SKM-1 treated with dmso at 0.1 percent for 144 hours (cell line): Measurements from ENCODE around the gene NECAB2.

Experiments
- DNase-seq: peaks from one replicate; lab custom pipeline; 2025; ENCODE audit not compliant: unreplicated experiment; lab: John Stamatoyannopoulos, UW

Gene NECAB2

DNA sequence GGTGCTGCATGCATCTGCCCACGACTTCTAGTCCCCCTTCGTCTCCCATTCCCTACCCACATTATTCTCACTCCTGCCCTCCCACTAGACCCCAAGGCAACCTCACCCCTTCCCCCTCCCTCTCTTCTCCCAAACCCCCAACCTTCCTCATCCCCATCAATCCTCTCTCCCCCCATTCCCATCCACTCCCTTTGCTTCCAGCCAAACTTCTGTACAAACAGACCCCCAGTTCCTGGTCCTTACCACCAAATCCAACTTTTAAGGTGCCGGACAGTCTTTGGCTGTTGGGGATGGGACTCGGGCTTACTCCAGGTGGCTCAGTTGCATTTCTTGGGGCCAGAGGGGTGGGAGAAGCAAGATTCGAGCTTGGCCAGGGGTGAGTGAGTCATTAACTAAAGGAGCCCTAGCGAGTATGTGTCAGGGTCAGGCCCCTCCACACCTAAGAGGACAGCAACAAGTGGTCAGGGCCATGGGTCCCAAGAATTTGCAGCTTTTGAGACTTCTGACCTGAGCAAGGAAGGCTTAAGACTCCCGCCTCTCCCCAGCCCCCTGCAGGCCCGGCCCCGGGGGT, 74.3 kb downstream of the NECAB2 start, which contains the start of gene SLC38A8:
SLC38A8 (minus strand) TSS at position 488 of the 571 bp plus-strand sequence. CDS start 638 bp downstream, outside the sequence.
- DNase-seq = no peak

DNA sequence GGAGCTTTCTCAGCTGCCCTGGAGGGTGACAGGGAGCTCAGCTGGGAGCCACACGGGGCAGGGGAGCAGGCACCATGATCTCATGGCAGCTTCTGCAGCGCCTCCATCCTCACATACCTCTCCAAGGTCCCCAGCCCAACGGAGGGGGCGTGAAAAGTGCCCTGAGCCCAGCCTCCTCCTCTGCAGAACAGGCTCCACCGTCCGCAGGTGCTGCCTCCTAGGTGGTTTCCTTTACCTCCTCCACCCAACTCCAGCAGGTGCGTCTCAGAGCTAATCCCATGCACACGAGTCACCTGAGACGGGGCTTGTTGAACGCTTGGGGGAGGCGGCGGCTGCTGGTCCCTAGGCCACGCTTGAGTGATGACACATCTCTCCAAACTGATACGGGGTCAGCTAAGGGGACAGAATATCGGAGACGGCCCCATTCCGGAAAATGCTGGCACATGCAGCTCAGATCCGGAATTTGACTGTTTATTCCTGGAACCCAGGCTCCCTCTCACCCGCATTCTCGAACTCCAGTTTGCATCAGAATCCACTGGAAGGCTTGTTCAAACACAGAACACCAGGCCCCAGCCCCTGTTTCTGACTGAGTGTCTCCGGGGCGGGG, 74.9 kb downstream of the NECAB2 start:
- no peak for DNase-seq

DNA sequence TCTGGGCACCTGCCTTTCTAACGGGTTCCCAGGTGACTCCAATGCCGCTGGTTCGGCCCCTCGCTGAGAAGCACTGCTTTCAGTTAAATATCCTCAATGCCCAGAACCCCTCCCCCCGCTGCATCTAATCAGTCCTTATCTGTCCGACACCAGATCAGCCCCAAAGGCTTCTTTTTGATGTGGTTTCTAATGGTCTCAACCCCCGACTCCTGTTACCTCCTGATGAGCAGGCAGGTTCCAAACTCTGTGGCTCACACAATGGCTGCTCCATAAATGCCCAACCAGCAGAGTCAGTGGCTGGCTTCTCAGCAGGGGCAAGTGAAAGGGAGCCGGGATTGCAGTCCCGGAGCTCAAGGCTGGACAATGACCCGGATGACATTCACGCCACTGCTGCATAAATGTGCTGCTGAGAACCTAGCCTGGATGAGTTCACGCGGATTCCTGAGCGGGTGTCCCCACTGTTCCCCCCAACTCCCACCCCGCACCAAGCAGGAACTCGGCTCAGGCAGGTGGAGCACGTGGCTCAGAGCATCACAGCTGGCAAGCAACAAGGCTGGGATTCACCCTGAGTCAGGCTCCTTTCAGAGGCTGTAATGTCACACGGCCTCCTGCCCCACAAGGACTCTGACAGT, 75.6 kb downstream of the NECAB2 start:
- DNase-seq = no peak

DNA sequence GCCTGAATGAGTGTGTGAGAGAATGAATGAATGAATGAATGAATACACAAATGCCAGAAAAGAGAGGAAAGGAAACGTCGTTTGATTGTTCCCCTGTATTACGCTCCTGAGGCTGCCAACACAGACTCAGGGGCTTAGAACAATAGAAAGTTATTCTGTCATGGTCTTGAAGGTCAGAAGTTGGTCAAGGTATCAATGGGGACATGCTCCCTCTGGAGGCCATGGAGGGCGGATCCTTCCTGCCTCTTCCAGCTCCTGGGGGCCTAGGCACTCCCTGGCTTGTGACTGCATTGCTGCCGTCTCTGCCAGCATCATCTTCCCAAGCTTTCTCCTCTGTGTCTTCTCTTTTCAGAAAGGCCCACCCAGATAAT, 76.1 kb downstream of the NECAB2 start:
- peak; percentile 14 for DNase-seq

DNA sequence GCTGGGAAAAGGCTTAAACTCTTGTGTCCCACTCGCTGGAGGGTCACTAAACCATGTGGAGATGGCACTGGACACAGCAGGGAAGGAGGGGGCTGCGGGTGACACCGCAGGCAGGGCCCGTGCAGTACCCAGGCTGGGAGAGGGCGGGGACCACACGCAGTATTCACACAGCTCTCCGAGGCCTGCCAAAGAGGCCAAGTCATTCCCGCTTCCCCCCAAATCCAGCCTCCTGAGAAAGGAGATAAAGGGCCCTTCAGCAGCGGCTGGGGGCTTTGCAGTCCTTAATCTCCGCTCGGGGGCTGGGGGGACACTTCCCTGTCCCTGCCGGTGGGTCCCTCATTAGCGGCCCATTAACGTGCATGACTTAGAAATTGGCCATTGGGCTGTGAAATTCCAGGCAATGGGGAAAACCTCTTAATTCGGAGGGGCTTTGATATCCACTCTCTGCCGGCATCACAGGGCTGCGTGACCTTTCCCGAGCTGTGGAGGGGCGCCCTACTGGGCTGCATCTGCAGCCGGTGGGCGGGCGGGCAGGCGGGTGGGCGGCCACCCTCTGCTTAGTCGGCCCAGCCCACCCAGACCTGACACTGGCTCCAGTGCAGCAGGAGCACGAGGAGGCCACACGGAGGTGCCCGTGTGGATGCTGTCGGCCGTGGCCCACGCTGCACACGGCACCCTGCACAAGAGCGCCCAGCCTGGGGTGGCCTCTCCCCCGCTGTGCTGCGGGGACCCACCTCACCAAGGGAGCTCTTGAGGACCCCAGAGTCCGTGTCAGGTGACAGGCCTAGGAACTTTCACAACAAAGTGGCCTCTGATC, 77.2 kb downstream of the NECAB2 start:
- no peak for DNase-seq

DNA sequence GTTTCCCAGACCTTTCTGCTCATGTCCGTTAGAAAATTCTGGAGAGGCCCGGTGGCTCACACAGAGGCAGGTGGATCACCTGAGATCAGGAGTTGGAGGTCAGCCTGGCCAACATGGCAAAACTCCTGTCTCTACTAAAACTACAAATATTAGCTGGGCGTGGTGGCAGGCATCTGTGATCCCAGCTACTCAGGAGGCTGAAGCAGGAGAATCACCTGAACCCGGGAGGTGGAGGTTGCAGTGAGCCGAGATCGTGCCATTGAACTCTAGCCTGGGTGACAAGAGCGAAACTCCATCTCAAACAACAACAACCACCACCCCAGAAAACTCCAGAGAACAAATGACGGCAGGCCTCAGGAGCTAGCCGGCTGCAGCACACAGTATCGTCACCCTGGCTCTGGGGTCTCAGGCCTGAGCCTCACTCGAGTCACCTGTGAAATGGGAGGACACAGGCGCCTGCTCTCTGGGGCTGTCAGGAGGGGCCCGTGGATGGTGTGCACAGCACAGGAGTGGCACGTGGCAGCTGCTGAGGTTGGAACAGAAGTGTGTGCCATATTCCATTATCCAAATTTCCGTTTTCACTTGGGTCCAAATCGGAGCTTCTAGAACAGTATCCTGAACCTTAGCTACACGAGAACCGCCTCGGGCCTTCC, 77.9 kb downstream of the NECAB2 start:
- no peak for DNase-seq

DNA sequence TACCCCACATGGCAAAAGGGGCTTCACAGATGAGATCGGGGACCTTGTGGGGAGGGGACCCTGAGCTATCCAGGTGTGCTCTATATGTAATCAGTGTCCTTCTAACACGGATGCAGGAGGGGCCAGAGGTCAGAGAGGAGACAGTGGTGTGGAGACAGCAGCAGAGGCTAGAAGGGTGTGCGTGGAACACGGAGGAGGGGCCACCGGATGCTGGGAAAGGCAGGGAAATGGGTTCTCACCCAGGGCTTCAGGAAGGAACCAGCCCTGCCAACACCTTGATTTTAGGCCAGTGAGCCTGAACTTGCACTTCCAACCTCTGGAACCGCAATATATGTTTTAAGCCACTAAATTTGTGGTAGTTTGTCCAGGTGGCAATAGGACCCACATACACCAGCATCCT, 79.2 kb downstream of the NECAB2 start:
- no peak for DNase-seq

DNA sequence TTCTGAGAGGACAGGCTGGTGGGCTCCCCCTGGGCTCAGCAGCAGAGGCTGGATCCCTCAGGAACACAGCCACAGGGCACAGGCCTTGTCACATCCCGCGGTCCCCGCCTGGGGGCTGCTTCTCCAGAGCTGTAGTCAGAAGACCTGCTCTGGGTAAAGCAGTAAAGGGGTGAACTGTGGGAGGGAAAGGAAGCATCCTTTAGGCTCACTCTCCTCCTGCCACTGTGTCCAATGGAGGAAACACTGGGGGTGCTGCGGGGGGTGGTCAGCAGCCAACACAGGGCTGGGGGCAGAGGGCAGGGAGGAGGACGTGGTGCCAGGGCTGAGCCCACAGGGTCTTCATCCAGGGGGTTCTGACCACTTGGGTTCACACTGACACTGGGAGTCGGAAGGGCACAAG, 79.6 kb downstream of the NECAB2 start:
- DNase-seq = no peak

DNA sequence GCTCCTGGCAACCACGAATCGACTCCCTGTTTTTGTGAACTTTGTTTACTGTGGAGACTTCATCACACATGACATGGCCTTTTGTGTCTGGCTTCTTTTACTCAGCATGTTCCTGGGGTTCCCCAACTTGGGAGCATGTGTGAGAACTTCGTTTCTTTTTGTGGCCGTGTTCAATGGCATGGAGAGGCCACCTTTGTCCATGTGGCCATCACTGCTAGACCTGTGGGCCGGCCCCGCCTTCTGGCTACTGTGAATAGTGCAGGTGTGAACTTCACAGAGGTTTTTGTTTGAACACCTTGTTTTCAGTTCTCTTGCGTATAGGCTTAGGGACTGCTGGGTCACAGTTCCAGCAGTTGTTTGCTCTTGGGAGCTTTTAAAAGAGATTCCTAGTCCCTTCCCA, 80.2 kb downstream of the NECAB2 start:
- DNase-seq = no peak

DNA sequence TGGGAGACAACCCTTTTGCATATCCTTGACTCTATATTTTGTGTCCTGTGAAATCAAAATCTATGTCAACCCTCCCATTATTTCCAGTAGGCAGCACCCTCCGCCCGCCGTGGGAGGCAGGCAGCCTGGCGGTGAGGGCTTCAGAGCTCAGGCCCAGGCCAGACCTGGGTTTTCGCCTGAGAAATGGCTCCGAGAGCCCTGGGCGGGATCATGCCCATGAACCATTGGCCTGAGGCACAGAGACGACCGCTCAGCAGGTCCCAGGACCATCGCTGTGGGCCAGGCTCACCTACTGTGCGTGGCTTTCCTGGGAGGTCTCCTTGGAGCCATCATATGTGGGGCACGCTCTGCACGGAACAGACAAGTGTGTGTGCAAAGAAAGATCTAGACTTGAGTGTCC, 80.8 kb downstream of the NECAB2 start:
- no peak for DNase-seq

DNA sequence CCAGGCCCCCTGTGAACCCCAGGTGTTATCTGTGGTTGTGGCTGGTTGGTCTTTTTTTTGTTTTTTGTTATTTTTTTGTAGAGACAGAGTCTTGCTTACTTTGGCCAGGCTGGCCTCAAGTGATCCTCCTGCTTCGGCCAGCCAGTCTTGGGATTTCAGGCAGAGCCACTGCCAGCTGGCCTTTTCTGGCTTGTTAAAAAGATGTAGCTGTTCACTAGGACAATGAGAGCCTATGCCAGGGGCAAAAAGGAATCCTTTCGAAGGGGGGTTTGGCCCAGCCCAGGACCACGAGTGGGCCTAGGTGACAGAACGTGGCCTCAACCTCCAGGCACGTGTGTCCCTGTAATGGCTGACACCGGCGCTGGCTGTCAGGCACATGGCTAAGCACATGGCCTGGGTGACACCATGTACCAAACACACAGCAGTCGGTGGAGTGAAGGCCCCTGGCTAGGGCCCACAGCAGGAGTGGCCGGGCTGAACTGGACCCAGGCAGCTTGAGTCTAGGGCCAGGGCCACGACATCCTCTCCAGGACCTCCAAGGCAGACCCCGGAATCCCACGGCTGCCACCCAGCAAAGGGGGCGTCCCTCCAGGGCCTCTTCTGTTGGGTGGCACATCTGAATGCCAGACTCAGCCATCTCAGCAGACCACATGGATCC, 81.5 kb downstream of the NECAB2 start:
- no peak for DNase-seq

DNA sequence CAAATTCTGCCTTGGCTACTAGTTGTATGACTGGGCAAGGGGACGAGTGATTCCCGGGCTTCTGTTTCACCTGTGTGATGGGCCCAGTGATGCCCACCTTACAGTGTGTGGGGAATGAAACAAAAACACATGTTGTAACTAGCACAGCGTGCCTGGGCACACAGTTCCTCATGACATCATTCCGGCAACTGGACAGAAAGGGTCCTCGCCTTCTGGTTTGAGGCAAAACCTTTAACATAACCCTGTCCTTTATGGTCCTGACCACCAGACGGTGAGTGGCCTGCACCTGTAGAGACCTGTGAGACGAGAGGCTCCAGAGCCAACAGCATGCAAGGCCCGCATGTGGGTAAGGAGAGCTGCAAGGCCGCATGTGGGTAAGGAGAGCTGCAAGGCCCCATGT, 82.3 kb downstream of the NECAB2 start:
- no peak for DNase-seq

DNA sequence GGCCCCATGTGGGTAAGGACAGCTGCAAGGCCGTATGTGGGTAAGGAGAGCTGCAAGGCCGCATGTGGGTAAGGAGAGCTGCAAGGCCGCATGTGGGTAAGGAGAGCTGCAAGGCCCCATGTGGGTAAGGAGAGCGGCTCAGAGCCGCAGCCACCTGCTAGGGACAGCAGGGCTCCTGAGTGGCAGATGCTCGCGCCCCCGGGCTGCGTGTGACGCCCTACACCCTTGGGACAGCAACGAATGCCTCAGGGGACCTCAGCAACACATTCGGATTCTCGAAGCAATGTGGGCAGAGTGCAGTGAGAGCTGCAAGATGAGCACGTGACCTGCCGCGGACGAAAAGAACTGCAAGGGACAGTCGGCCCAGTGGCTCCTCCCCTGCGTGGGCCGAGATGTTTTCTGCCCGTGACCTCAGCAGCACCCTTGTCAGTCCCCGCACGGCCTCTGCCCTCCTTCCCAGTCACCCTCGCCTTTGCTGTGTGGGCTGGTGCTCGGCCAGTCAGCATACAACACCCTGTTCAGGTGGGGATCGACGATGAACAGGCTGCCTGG, 84.1 kb downstream of the NECAB2 start:
- no peak for DNase-seq
